Activated CD8-positive, alpha-beta memory T cell treated with anti-CD3 and anti-CD28 coated beads, Interleukin-2, amount 50 U/mL, for 4 hours (primary cell): ENCODE measurements around the gene DUSP14.
A peak's percentile ranks its signal among the peaks of the same experiment; 100 is the strongest.
"Not testable (repeated sequence)": the region's sequence is repeated elsewhere in the genome, so short reads cannot be mapped to it uniquely, and the experiment has no call there.

Experiments used
- DNase-seq: peaks from one replicate; pipeline ENCODE4 v3.0.0-alpha.2; 2020

Gene DUSP14

GRCh38 chr17:37489197-37490001 lies at the start of gene DUSP14:
TSS of gene DUSP14 (plus strand) at chr17:37489891. CDS start at chr17:37512273, 22,382 bp downstream.
- peak; percentile 85 for DNase-seq

GRCh38 chr17:37440424-37440823 lies 49.3 kb upstream of the DUSP14 start:
- DNase-seq, result no peak

GRCh38 chr17:37441369-37442014 lies 48.2 kb upstream of the DUSP14 start:
- not testable (repeated sequence) for DNase-seq

- DNase-seq, result no peak
Measured at GRCh38 chr17:37446027-37446426, 43.7 kb upstream of the DUSP14 start.

GRCh38 chr17:37447641-37448040 lies 42.0 kb upstream of the DUSP14 start:
- DNase-seq, result no peak

GRCh38 chr17:37450112-37450511 lies 39.6 kb upstream of the DUSP14 start:
- DNase-seq, result no peak

GRCh38 chr17:37457801-37458200 lies 31.9 kb upstream of the DUSP14 start:
- DNase-seq, result not testable (repeated sequence)

- no peak for DNase-seq
Measured at GRCh38 chr17:37458805-37459204, 30.9 kb upstream of the DUSP14 start.

GRCh38 chr17:37461668-37462067 lies 28.0 kb upstream of the DUSP14 start:
- no peak for DNase-seq

- no peak for DNase-seq
Measured at GRCh38 chr17:37462492-37462891, 27.2 kb upstream of the DUSP14 start.

- DNase-seq, result no peak
Measured at GRCh38 chr17:37463039-37463438, 26.7 kb upstream of the DUSP14 start.

- no peak for DNase-seq
Measured at GRCh38 chr17:37465069-37465616, 24.5 kb upstream of the DUSP14 start.

GRCh38 chr17:37466471-37466870 lies 23.2 kb upstream of the DUSP14 start:
- no peak for DNase-seq

- no peak for DNase-seq
Measured at GRCh38 chr17:37470181-37470580, 19.5 kb upstream of the DUSP14 start.

GRCh38 chr17:37475731-37476420 lies 13.8 kb upstream of the DUSP14 start:
- DNase-seq, result no peak

GRCh38 chr17:37476431-37477120 lies 13.1 kb upstream of the DUSP14 start:
- no peak for DNase-seq

GRCh38 chr17:37478187-37478586 lies 11.5 kb upstream of the DUSP14 start:
- DNase-seq, result no peak

- DNase-seq, result no peak
Measured at GRCh38 chr17:37479025-37479424, 10.7 kb upstream of the DUSP14 start.

GRCh38 chr17:37480427-37480826 lies 9.3 kb upstream of the DUSP14 start:
- DNase-seq, result no peak

GRCh38 chr17:37481001-37481665 lies 8.6 kb upstream of the DUSP14 start:
- no peak for DNase-seq

GRCh38 chr17:37483311-37484039 lies 6.2 kb upstream of the DUSP14 start:
- DNase-seq, result no peak
